ENCODE data around the gene RIMKLB.
"Not testable (repeated sequence)": the region's sequence is repeated elsewhere in the genome, so short reads cannot be mapped to it uniquely, and the experiment has no call there.

- not testable (repeated sequence) for TF ChIP-seq EP300, CTCF, POLR2A (IDR thresholded peaks at IDR 0.05)
These were observed 89.4 kb downstream of the RIMKLB start for GRCh38 chr12:8787206-8787605.
